Liver (tissue), 3 donors: Measurements from ENCODE around the gene FIBP.

Experiments used
- EGR1 ChIP-seq, 2 donors: IDR thresholded peaks; 2 replicates each; pipeline ENCODE4 v1.6.1; 2016 to 2018; ENCODE audit warnings: antibody characterized with exemption in 2 of 2, low read depth in 2 of 2
- FOXA1 ChIP-seq: IDR thresholded peaks from 2 replicates; pipeline ENCODE4 v1.6.1; 2016; ENCODE audit warnings: antibody characterized with exemption
- FOXA2 ChIP-seq: IDR thresholded peaks from 2 replicates; pipeline ENCODE4 v1.6.1; 2016; ENCODE audit warnings: antibody characterized with exemption
- GABPA ChIP-seq, 2 donors: IDR thresholded peaks in 1 of 2; conservative IDR thresholded peaks in 1 of 2; 2 replicates each; pipeline ENCODE4 v1.6.1; 2016; ENCODE audit warnings: antibody characterized with exemption in 2 of 2, mild to moderate bottlenecking in 1 of 2, moderate library complexity in 1 of 2
- JUND ChIP-seq, 2 donors: IDR thresholded peaks; 2 replicates each; pipeline ENCODE4 v1.6.1; 2016; ENCODE audit warnings: antibody characterized with exemption in 2 of 2
- NR2F2 ChIP-seq: IDR thresholded peaks from 2 replicates; pipeline ENCODE4 v1.6.1; 2016; ENCODE audit warnings: antibody characterized with exemption
- RXRA ChIP-seq, 2 donors: IDR thresholded peaks; 2 replicates each; pipeline ENCODE4 v1.6.1; 2017 to 2018; ENCODE audit warnings: antibody characterized with exemption in 2 of 2, mild to moderate bottlenecking in 1 of 2
- TAF1 ChIP-seq: conservative IDR thresholded peaks from 2 replicates; pipeline ENCODE4 v1.6.1; 2016; ENCODE audit warnings: antibody characterized with exemption, mild to moderate bottlenecking
- TF ChIP-seq, protein P1 (sequence below): IDR thresholded peaks from 2 replicates; pipeline ENCODE4 v1.6.1; 2016; ENCODE audit warnings: antibody characterized with exemption
- TF ChIP-seq, protein P2 (sequence below): fragments of 150-350 bp; IDR thresholded peaks from 2 replicates; pipeline ENCODE4 v1.5.1; 2017; ENCODE audit warnings: improper control_type of control experiment, low read depth, low read length; ENCODE audit not compliant: missing input control
- TF ChIP-seq, protein P3 (sequence below): IDR thresholded peaks from 2 replicates; pipeline ENCODE4 v1.6.1; 2016; ENCODE audit warnings: antibody characterized with exemption
- TF ChIP-seq, protein P4 (sequence below): IDR thresholded peaks from 2 replicates; pipeline ENCODE4 v1.6.1; 2016; ENCODE audit warnings: antibody characterized with exemption
- TF ChIP-seq, protein P5 (sequence below): IDR thresholded peaks from 2 replicates; pipeline ENCODE4 v1.6.1; 2016; ENCODE audit warnings: antibody characterized with exemption, mild to moderate bottlenecking
- donor health status: healthy.
- donor health status: healthy.

DNA sequence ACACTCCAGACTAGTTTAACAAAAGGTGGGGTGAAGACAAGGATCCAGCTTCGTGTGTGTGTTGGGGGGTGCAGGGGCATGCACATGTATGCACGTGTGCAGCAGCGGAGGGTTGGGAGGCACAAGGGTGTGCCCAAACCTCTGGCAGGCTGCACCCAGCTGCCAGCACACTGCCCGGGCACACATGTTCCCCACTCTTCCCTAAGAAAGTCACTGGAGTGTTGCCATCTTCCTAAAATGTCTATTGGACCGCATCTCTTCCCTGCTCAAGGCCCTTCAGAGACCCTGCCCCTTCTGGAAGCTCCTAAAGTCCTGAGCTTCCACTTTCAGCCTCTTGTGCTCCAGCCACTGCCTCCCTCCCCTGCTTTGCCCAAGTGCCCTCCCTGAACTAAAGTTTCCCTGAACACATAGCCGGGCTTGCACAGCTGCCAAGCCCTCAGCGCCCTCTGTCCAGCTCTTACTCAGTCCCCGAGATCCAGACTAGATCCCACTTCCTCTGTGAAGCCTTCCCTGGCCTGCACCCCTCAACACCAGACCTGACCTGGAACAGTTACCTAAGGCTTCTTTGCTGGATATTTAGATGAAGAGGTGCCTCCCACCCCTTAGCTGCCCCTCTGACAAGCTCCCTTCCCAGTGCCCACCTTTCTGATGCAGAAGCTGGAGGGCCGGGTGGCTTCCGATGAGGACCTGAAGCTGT lies 36.3 kb downstream of the FIBP start:
- TF ChIP-seq, protein P1, sequence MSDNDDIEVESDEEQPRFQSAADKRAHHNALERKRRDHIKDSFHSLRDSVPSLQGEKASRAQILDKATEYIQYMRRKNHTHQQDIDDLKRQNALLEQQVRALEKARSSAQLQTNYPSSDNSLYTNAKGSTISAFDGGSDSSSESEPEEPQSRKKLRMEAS, result no peak
- TF ChIP-seq, protein P2, sequence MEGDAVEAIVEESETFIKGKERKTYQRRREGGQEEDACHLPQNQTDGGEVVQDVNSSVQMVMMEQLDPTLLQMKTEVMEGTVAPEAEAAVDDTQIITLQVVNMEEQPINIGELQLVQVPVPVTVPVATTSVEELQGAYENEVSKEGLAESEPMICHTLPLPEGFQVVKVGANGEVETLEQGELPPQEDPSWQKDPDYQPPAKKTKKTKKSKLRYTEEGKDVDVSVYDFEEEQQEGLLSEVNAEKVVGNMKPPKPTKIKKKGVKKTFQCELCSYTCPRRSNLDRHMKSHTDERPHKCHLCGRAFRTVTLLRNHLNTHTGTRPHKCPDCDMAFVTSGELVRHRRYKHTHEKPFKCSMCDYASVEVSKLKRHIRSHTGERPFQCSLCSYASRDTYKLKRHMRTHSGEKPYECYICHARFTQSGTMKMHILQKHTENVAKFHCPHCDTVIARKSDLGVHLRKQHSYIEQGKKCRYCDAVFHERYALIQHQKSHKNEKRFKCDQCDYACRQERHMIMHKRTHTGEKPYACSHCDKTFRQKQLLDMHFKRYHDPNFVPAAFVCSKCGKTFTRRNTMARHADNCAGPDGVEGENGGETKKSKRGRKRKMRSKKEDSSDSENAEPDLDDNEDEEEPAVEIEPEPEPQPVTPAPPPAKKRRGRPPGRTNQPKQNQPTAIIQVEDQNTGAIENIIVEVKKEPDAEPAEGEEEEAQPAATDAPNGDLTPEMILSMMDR, result no peak
- TF ChIP-seq, protein P3, sequence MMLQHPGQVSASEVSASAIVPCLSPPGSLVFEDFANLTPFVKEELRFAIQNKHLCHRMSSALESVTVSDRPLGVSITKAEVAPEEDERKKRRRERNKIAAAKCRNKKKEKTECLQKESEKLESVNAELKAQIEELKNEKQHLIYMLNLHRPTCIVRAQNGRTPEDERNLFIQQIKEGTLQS, result no peak
- TF ChIP-seq TAF1, result no peak
- TF ChIP-seq JUND (IDR thresholded peaks at IDR 0.05), result no peak
- TF ChIP-seq NR2F2, result no peak
- TF ChIP-seq GABPA (IDR thresholded peaks at IDR 0.05 in 1 of 2, conservative IDR thresholded peaks at IDR 0.05 in 1 of 2), result no peak
- no peak for TF ChIP-seq EGR1 (IDR thresholded peaks at IDR 0.05; ENCODE audit: low read depth in 2 of 2)
- no peak for TF ChIP-seq FOXA1
- TF ChIP-seq RXRA (IDR thresholded peaks at IDR 0.05), result no peak
- TF ChIP-seq, protein P4, sequence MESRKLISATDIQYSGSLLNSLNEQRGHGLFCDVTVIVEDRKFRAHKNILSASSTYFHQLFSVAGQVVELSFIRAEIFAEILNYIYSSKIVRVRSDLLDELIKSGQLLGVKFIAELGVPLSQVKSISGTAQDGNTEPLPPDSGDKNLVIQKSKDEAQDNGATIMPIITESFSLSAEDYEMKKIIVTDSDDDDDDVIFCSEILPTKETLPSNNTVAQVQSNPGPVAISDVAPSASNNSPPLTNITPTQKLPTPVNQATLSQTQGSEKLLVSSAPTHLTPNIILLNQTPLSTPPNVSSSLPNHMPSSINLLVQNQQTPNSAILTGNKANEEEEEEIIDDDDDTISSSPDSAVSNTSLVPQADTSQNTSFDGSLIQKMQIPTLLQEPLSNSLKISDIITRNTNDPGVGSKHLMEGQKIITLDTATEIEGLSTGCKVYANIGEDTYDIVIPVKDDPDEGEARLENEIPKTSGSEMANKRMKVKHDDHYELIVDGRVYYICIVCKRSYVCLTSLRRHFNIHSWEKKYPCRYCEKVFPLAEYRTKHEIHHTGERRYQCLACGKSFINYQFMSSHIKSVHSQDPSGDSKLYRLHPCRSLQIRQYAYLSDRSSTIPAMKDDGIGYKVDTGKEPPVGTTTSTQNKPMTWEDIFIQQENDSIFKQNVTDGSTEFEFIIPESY, result no peak
- TF ChIP-seq FOXA2, result no peak
- TF ChIP-seq, protein P5, sequence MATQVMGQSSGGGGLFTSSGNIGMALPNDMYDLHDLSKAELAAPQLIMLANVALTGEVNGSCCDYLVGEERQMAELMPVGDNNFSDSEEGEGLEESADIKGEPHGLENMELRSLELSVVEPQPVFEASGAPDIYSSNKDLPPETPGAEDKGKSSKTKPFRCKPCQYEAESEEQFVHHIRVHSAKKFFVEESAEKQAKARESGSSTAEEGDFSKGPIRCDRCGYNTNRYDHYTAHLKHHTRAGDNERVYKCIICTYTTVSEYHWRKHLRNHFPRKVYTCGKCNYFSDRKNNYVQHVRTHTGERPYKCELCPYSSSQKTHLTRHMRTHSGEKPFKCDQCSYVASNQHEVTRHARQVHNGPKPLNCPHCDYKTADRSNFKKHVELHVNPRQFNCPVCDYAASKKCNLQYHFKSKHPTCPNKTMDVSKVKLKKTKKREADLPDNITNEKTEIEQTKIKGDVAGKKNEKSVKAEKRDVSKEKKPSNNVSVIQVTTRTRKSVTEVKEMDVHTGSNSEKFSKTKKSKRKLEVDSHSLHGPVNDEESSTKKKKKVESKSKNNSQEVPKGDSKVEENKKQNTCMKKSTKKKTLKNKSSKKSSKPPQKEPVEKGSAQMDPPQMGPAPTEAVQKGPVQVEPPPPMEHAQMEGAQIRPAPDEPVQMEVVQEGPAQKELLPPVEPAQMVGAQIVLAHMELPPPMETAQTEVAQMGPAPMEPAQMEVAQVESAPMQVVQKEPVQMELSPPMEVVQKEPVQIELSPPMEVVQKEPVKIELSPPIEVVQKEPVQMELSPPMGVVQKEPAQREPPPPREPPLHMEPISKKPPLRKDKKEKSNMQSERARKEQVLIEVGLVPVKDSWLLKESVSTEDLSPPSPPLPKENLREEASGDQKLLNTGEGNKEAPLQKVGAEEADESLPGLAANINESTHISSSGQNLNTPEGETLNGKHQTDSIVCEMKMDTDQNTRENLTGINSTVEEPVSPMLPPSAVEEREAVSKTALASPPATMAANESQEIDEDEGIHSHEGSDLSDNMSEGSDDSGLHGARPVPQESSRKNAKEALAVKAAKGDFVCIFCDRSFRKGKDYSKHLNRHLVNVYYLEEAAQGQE, result no peak
